Progenitor cell of endocrine pancreas (in vitro differentiated cells): Measurements from ENCODE around the gene SVOP. TPM values are rescaled to one million over a fixed set of nuclear protein-coding genes. Genes with fewer than 3 reads are reported as not detected.

Experiments used
- DNase-seq: peaks from one replicate; pipeline ENCODE4 v3.0.0; 2021; ENCODE audit warnings: low spot score; ENCODE audit not compliant: unreplicated experiment
- H3K27ac Mint-ChIP-seq: 2 replicates; pipeline ENCODE4 v1.8.0; 2021; ENCODE audit warnings: mild to moderate bottlenecking, moderate library complexity, mixed read lengths
- H3K27me3 Mint-ChIP-seq: 2 replicates; pipeline ENCODE4 v1.8.0; 2021; ENCODE audit warnings: mixed read lengths
- H3K36me3 Mint-ChIP-seq: 2 replicates; pipeline ENCODE4 v1.8.0; 2022; ENCODE audit warnings: mixed read lengths; ENCODE audit not compliant: insufficient read depth
- H3K4me1 Mint-ChIP-seq: 2 replicates; pipeline ENCODE4 v1.8.0; 2021; ENCODE audit warnings: low read depth, mixed read lengths
- H3K4me3 Mint-ChIP-seq: 2 replicates; pipeline ENCODE4 v1.8.0; 2021; ENCODE audit warnings: low read depth, mild to moderate bottlenecking, moderate library complexity, mixed read lengths
- H3K9me3 Mint-ChIP-seq: 2 replicates; pipeline ENCODE4 v1.8.0; 2021; ENCODE audit warnings: low read depth, mixed read lengths
- CTCF ChIP-seq: fragments of 200-600 bp; sonication (generic); IDR thresholded peaks from one replicate; pipeline ENCODE4 v1.5.0; 2021; ENCODE audit warnings: antibody characterized with exemption, mild to moderate bottlenecking; ENCODE audit not compliant: unreplicated experiment
- total RNA-seq: library from RNA; stranded (reverse); gene quantifications from 2 replicates; pipeline ENCODE4 v1.2.1, GENCODE V29; 2021

The SVOP gene
- total RNA-seq, 1 donor from 2014 or later = 1.7 TPM

GRCh38 chr12:108922918-108923317, 98.0 kb downstream of the SVOP start:
- Mint-ChIP-seq H3K27me3 (no peaks in the 10 kb centered on the region), H3K4me1 (peaks cover 2% of the 10 kb centered on the region), H3K4me3 (no peak overlapping the region), H3K9me3 (peaks cover 3% of the 10 kb centered on the region), H3K36me3 (no peaks in the 10 kb centered on the region), H3K27ac (no peak overlapping the region)
- no peak for DNase-seq
- TF ChIP-seq CTCF = no peak

- no peak for DNase-seq
- no peak overlapping the region for H3K27ac Mint-ChIP-seq
- H3K4me3 Mint-ChIP-seq = no peak overlapping the region
- H3K36me3 Mint-ChIP-seq = no peaks in the 10 kb centered on the region
- peaks cover 2% of the 10 kb centered on the region for H3K4me1 Mint-ChIP-seq
- TF ChIP-seq CTCF = no peak
- H3K9me3 Mint-ChIP-seq = peaks cover 3% of the 10 kb centered on the region
- H3K27me3 Mint-ChIP-seq = no peaks in the 10 kb centered on the region
Observed at GRCh38 chr12:108921946-108922345, 98.9 kb downstream of the SVOP start.

GRCh38 chr12:108918960-108919642, 101.8 kb downstream of the SVOP start:
- DNase-seq = no peak
- H3K4me3 Mint-ChIP-seq = no peak overlapping the region
- H3K9me3 Mint-ChIP-seq = peaks cover 3% of the 10 kb centered on the region
- H3K4me1 Mint-ChIP-seq = peaks cover 2% of the 10 kb centered on the region
- no peaks in the 10 kb centered on the region for H3K27me3 Mint-ChIP-seq
- no peak for TF ChIP-seq CTCF
- no peak overlapping the region for H3K27ac Mint-ChIP-seq
- H3K36me3 Mint-ChIP-seq = no peaks in the 10 kb centered on the region

DNA sequence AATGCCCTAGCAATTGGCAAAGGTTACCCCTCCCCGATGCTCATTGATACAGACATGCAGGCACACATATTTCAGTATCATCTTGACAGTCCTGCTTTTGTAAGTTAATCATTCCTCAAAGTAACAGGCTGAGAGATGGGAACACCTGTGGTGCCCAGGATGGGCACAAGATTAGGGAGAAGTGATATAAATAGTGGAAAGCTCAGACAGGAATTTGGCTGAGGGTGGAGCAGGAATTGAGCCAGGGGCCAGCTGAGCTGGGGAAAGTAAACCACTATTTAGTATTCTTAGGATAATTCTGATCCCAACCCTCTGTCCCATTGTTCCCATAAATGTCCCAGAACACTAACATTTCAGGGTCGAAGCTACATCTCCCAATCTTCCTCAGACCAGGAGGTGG, 102.7 kb downstream of the SVOP start:
- no peaks in the 10 kb centered on the region for H3K27me3 Mint-ChIP-seq
- no peak overlapping the region for H3K4me3 Mint-ChIP-seq
- no peaks in the 10 kb centered on the region for H3K36me3 Mint-ChIP-seq
- peaks cover 3% of the 10 kb centered on the region for H3K9me3 Mint-ChIP-seq
- H3K4me1 Mint-ChIP-seq = peaks cover 2% of the 10 kb centered on the region
- no peak overlapping the region for H3K27ac Mint-ChIP-seq
- no peak for TF ChIP-seq CTCF
- no peak for DNase-seq

- H3K27me3 Mint-ChIP-seq = no peaks in the 10 kb centered on the region
- DNase-seq = no peak
- peaks cover 3% of the 10 kb centered on the region for H3K9me3 Mint-ChIP-seq
- H3K36me3 Mint-ChIP-seq = no peaks in the 10 kb centered on the region
- no peak overlapping the region for H3K27ac Mint-ChIP-seq
- no peak for TF ChIP-seq CTCF
- peaks cover 2% of the 10 kb centered on the region for H3K4me1 Mint-ChIP-seq
- H3K4me3 Mint-ChIP-seq = no peak overlapping the region
Observed at GRCh38 chr12:108916336-108916735, 104.5 kb downstream of the SVOP start.
